ENCODE data around the gene SSBP1.

Gene SSBP1

GRCh38 chr7:141691961-141692360 lies 46.2 kb upstream of the SSBP1 start:
- Histone ChIP-seq H3K4me2 (ENCODE audit: low read depth, low read length, poor library complexity, severe bottlenecking) (no peak overlapping the region), H4K20me1 (ENCODE audit: insufficient read depth, low read length, poor library complexity, severe bottlenecking) (peaks cover 4% of the 10 kb centered on the region), H3K79me2 (ENCODE audit: insufficient read depth, low read length) (peaks cover 37% of the 10 kb centered on the region; the same call in 1 of the 2 replicates), H3K36me3 (ENCODE audit: insufficient read depth, low read length) (no peaks in the 10 kb centered on the region), H3K9me2 (replicated peaks; ENCODE audit: low read depth, low read length) (no peaks in the 10 kb centered on the region), H3K27me3 (ENCODE audit: insufficient read depth, low read length, poor library complexity, severe bottlenecking) (no peaks in the 10 kb centered on the region), H2AFZ (ENCODE audit: low read length) (no peak overlapping the region), H3F3A (ENCODE audit: low read depth) (no peaks in the 10 kb centered on the region), H3K4me1 (ENCODE audit: insufficient read depth, low read length, poor library complexity, severe bottlenecking) (peaks cover 18% of the 10 kb centered on the region), H3K9me3 (ENCODE audit: insufficient read depth, low read depth, low read length) (no peaks in the 10 kb centered on the region), H3K4me3 (ENCODE audit: low read length, poor library complexity, severe bottlenecking) (no peak overlapping the region), H3K9ac (ENCODE audit: low read depth, low read length, poor library complexity, severe bottlenecking) (no peak overlapping the region)
- TF ChIP-seq CTCF (conservative IDR thresholded peaks at IDR 0.05; ENCODE audit: low read length) = no peak
- TF ChIP-seq EZH2phosphoT487 (IDR thresholded peaks at IDR 0.05; ENCODE audit: borderline replicate concordance) = no peak

- Histone ChIP-seq H3K4me1 (ENCODE audit: insufficient read depth, low read length, poor library complexity, severe bottlenecking) (peaks cover 29% of the 10 kb centered on the region), H3F3A (ENCODE audit: low read depth) (no peaks in the 10 kb centered on the region), H3K9me3 (ENCODE audit: insufficient read depth, low read depth, low read length) (no peaks in the 10 kb centered on the region), H3K36me3 (ENCODE audit: insufficient read depth, low read length) (no peaks in the 10 kb centered on the region), H3K9ac (ENCODE audit: low read depth, low read length, poor library complexity, severe bottlenecking) (no peak overlapping the region), H2AFZ (ENCODE audit: low read length) (no peak overlapping the region), H3K4me3 (ENCODE audit: low read length, poor library complexity, severe bottlenecking) (no peak overlapping the region), H3K9me2 (replicated peaks; ENCODE audit: low read depth, low read length) (no peaks in the 10 kb centered on the region), H3K79me2 (ENCODE audit: insufficient read depth, low read length) (peaks cover 47% of the 10 kb centered on the region; the same call in 1 of the 2 replicates), H3K4me2 (ENCODE audit: low read depth, low read length, poor library complexity, severe bottlenecking) (no peak overlapping the region), H4K20me1 (ENCODE audit: insufficient read depth, low read length, poor library complexity, severe bottlenecking) (peaks cover 14% of the 10 kb centered on the region), H3K27me3 (ENCODE audit: insufficient read depth, low read length, poor library complexity, severe bottlenecking) (no peaks in the 10 kb centered on the region)
- TF ChIP-seq CTCF (conservative IDR thresholded peaks at IDR 0.05; ENCODE audit: low read length) (no peak), EZH2phosphoT487 (IDR thresholded peaks at IDR 0.05; ENCODE audit: borderline replicate concordance) (no peak)
Measured at GRCh38 chr7:141693082-141693481, 45.1 kb upstream of the SSBP1 start.

GRCh38 chr7:141695803-141696289 lies 42.3 kb upstream of the SSBP1 start:
- peaks cover 69% of the 10 kb centered on the region; the same call in 1 of the 2 replicates for H3K79me2 ChIP-seq (ENCODE audit: insufficient read depth, low read length)
- H3K9me2 ChIP-seq (replicated peaks; ENCODE audit: low read depth, low read length) = no peaks in the 10 kb centered on the region
- no peak overlapping the region for H3K9ac ChIP-seq (ENCODE audit: low read depth, low read length, poor library complexity, severe bottlenecking)
- no peaks in the 10 kb centered on the region for H3K36me3 ChIP-seq (ENCODE audit: insufficient read depth, low read length)
- no peak overlapping the region for H2AFZ ChIP-seq (ENCODE audit: low read length)
- H3F3A ChIP-seq (ENCODE audit: low read depth) = no peaks in the 10 kb centered on the region
- peaks cover 21% of the 10 kb centered on the region for H4K20me1 ChIP-seq (ENCODE audit: insufficient read depth, low read length, poor library complexity, severe bottlenecking)
- H3K27me3 ChIP-seq (ENCODE audit: insufficient read depth, low read length, poor library complexity, severe bottlenecking) = no peaks in the 10 kb centered on the region
- H3K9me3 ChIP-seq (ENCODE audit: insufficient read depth, low read depth, low read length) = no peaks in the 10 kb centered on the region
- peaks cover 53% of the 10 kb centered on the region for H3K4me1 ChIP-seq (ENCODE audit: insufficient read depth, low read length, poor library complexity, severe bottlenecking)
- H3K4me3 ChIP-seq (ENCODE audit: low read length, poor library complexity, severe bottlenecking) = no peak overlapping the region
- peak overlapping the region; percentile 6 for H3K4me2 ChIP-seq (ENCODE audit: low read depth, low read length, poor library complexity, severe bottlenecking)
- TF ChIP-seq CTCF (conservative IDR thresholded peaks at IDR 0.05; ENCODE audit: low read length) (no peak), EZH2phosphoT487 (IDR thresholded peaks at IDR 0.05; ENCODE audit: borderline replicate concordance) (no peak)
